Posterior vena cava (tissue), 2 donors: ENCODE results near the gene CROCC2. TPM values are rescaled to one million over a fixed set of nuclear protein-coding genes. Genes with fewer than 3 reads are reported as not detected.

Experiments used
- DNase-seq: peaks from one replicate; pipeline ENCODE4 v3.0.0-alpha.2; 2020; ENCODE audit warnings: low spot score
- intact Hi-C, 2 donors: fragments of 100-400 bp; cut with DNase I; formaldehyde crosslinking; loops; one replicate each; pipeline versions ENCODE4 v1.14.1 to v1.14.2; 2022 to 2023
- total RNA-seq, 2 donors: library from RNA; stranded (reverse); fragmentation: NEBNext Ultra II Directional; extraction: Animal tissue kit (Norgen Biotek cat#: 25700); gene quantifications; one replicate each; pipeline ENCODE4 v1.2.1, GENCODE V29; 2021
- donor health status: DM: yes; HTN: yes; CAD: no.
- donor health status: DM: yes; HTN: yes; CAD: no.

CROCC2 gene
- total RNA-seq, 2 donors from 2014 or later = 0.09 TPM; not detected in 1

GRCh38 chr2:240929364-240930095 is 23.4 kb downstream of the CROCC2 start:
- DNase-seq = no peak
- intact Hi-C loops = no loop called here

- no peak for DNase-seq
- intact Hi-C loops = no loop called here
Observed at GRCh38 chr2:240930096-240930630, 24.0 kb downstream of the CROCC2 start.

- no peak for DNase-seq
- intact Hi-C loops = no loop called here
Observed at GRCh38 chr2:240930631-240931318, 24.6 kb downstream of the CROCC2 start.

- intact Hi-C loops = no loop called here
Observed at GRCh38 chr2:240931319-240931949, 25.3 kb downstream of the CROCC2 start.

GRCh38 chr2:240932001-240932723 is 26.0 kb downstream of the CROCC2 start:
- DNase-seq = no peak
- intact Hi-C loops = no loop called here

More at GRCh38 chr2:240931319-240931949, 25.3 kb downstream of the CROCC2 start:
- no peak for DNase-seq

- intact Hi-C loops = no loop called here
- DNase-seq = no peak
Observed at GRCh38 chr2:240932724-240933047, 26.6 kb downstream of the CROCC2 start.

- intact Hi-C loops = no loop called here
- peak; percentile 78 for DNase-seq
Observed at GRCh38 chr2:240933048-240933965, 27.2 kb downstream of the CROCC2 start.

- intact Hi-C loops = no loop called here
- no peak for DNase-seq
Observed at GRCh38 chr2:240933966-240934700, 28.0 kb downstream of the CROCC2 start.

- intact Hi-C loops = no loop called here
- DNase-seq = no peak
Observed at GRCh38 chr2:240934701-240935102, 28.6 kb downstream of the CROCC2 start.

- intact Hi-C loops = no loop called here
- DNase-seq = no peak
Observed at GRCh38 chr2:240935103-240935876, 29.2 kb downstream of the CROCC2 start.

- intact Hi-C loops = no loop called here
- DNase-seq = no peak
Observed at GRCh38 chr2:240936106-240936505, 30.0 kb downstream of the CROCC2 start.

- intact Hi-C loops = no loop called here
- no peak for DNase-seq
Observed at GRCh38 chr2:240946046-240946445, 39.9 kb downstream of the CROCC2 start.

- DNase-seq = peak; percentile 66
- intact Hi-C loops = no loop called here
Observed at GRCh38 chr2:240946654-240947053, 40.5 kb downstream of the CROCC2 start.

- intact Hi-C loops = no loop called here
- no peak for DNase-seq
Observed at GRCh38 chr2:240947176-240947575, 41.0 kb downstream of the CROCC2 start.

GRCh38 chr2:240947607-240948006 is 41.5 kb downstream of the CROCC2 start:
- intact Hi-C loops = no loop called here

GRCh38 chr2:240948086-240948485 is 42.0 kb downstream of the CROCC2 start:
- no peak for DNase-seq
- intact Hi-C loops = no loop called here

More at GRCh38 chr2:240947607-240948006, 41.5 kb downstream of the CROCC2 start:
- no peak for DNase-seq
